GM12878 (cell line): ENCODE results near the gene PIK3R5. TPM values are rescaled to one million over a fixed set of nuclear protein-coding genes. Genes with fewer than 3 reads are reported as not detected.

Experiments
- ATAC-seq: fragments of 200-7000 bp; cut with Tn5 transposase; 3 replicates; pipeline ENCODE4 v1.9.1; 2020; ENCODE audit warnings: mild to moderate bottlenecking, moderate library complexity
- BruUV-seq: library from RNA; stranded (reverse); fragments of 400-500 nt; replicated peaks from 2 replicates; lab custom pipeline; 2021; lab: Mats Ljungman, UMichigan
- CTCF ChIA-PET: fragments of 300-600 bp; sonication (Branson Sonifier 250); formaldehyde crosslinking; extraction: SDS; loops from one replicate; lab custom pipeline; 2021; ENCODE audit warnings: inconsistent platforms; lab: Yijun Ruan, JAX
- POLR2A ChIA-PET: fragments of 350-600 bp; formaldehyde crosslinking; extraction: SDS; loops from one replicate; lab custom pipeline; 2021; ENCODE audit warnings: inconsistent platforms; lab: Charles Lee
- RAD21 ChIA-PET: fragments of 300-600 bp; sonication (Branson Sonifier 250); formaldehyde crosslinking; loops from one replicate; lab custom pipeline; 2023; ENCODE audit warnings: antibody characterized with exemption; ENCODE audit not compliant: unreplicated experiment; lab: Charles Lee
- SMC1A ChIA-PET: fragments of 300-600 bp; sonication (Branson Sonifier 250); formaldehyde crosslinking; loops from one replicate; lab custom pipeline; 2023; ENCODE audit not compliant: unreplicated experiment, uncharacterized antibody; lab: Charles Lee
- DNase-seq: peaks from one replicate; pipeline ENCODE4 v3.0.0-alpha.2; 2011; ENCODE audit warnings: low read depth, low spot score
- FAIRE-seq: peaks from 3 replicates; lab custom pipeline; 2011; peaks lifted over from hg19 to GRCh38; lab: Jason Lieb, UNC
- H2AFZ ChIP-seq: 2 replicates; pipeline ENCODE4 v1.6.0; 2011; ENCODE audit warnings: low read depth, low read length, control low read depth; ENCODE audit not compliant: control insufficient read depth
- H3K27ac ChIP-seq: 2 replicates; pipeline ENCODE4 v1.5.1; 2011; ENCODE audit warnings: control low read depth; ENCODE audit not compliant: control insufficient read depth, insufficient read depth
- H3K27me3 ChIP-seq, 2 experiments: replicated peaks in 1 of 2; 2 replicates each; pipeline versions ENCODE4 v1.6.0 to v1.6.1; 2011; ENCODE audit warnings: low read length in 1 of 2; ENCODE audit not compliant: control insufficient read depth in 2 of 2, insufficient read depth in 2 of 2
- H3K36me3 ChIP-seq, 2 experiments: 2 replicates each; pipeline ENCODE4 v1.5.1; 2011; ENCODE audit warnings: low read length in 1 of 2; ENCODE audit not compliant: control insufficient read depth in 2 of 2, insufficient read depth in 2 of 2
- H3K4me1 ChIP-seq: 2 replicates; pipeline ENCODE4 v1.6.1; 2011; ENCODE audit warnings: mild to moderate bottlenecking, low read length, moderate library complexity, mixed read lengths; ENCODE audit not compliant: control insufficient read depth, insufficient read depth
- H3K4me2 ChIP-seq: 2 replicates; pipeline ENCODE4 v1.6.0; 2011; ENCODE audit warnings: control low read depth; ENCODE audit not compliant: control insufficient read depth, insufficient read depth
- H3K4me3 ChIP-seq: fragments of 200-600 bp; sonication (generic); 2 replicates; pipeline ENCODE4 v1.5.1; 2016
- H3K79me2 ChIP-seq: 2 replicates; pipeline ENCODE4 v1.6.0; 2011; ENCODE audit warnings: low read length; ENCODE audit not compliant: control insufficient read depth, insufficient read depth
- H3K9ac ChIP-seq: 2 replicates; pipeline ENCODE4 v1.8.0; 2011; ENCODE audit warnings: low read length, control low read depth, mixed read lengths; ENCODE audit not compliant: control insufficient read depth, insufficient read depth
- H3K9me3 ChIP-seq: replicated peaks from 3 replicates; pipeline ENCODE4 v1.5.1; 2011; ENCODE audit warnings: mild to moderate bottlenecking, low read length; ENCODE audit not compliant: control insufficient read depth, insufficient read depth
- H4K20me1 ChIP-seq: 2 replicates; pipeline ENCODE4 v1.6.0; 2011; ENCODE audit not compliant: control insufficient read depth, insufficient read depth
- BCL11A ChIP-seq: IDR thresholded peaks from 2 replicates; pipeline ENCODE4 v1.6.1; 2011; ENCODE audit warnings: low read depth, low read length
- CBFB ChIP-seq: IDR thresholded peaks from 2 replicates; pipeline ENCODE4 v1.6.1; 2016; ENCODE audit warnings: antibody characterized with exemption, low read depth
- FOXK2 ChIP-seq: fragments of 450-650 bp; IDR thresholded peaks from 2 replicates; pipeline ENCODE4 v1.6.1; 2017; ENCODE audit warnings: mild to moderate bottlenecking, moderate library complexity
- GABPA ChIP-seq: IDR thresholded peaks from 2 replicates; pipeline ENCODE4 v1.6.1; 2014; ENCODE audit warnings: antibody characterized with exemption, low read depth, mild to moderate bottlenecking, inconsistent platforms
- HDGF ChIP-seq: fragments of 450-650 bp; IDR thresholded peaks from 2 replicates; pipeline ENCODE4 v1.6.1; 2016; ENCODE audit warnings: antibody characterized with exemption
- KDM1A ChIP-seq: fragments of 200-600 bp; sonication (generic); IDR thresholded peaks from 2 replicates; pipeline ENCODE4 v1.6.1; 2016; ENCODE audit warnings: borderline replicate concordance
- MEF2A ChIP-seq: IDR thresholded peaks from 2 replicates; pipeline ENCODE4 v1.6.1; 2011; ENCODE audit warnings: low read depth, mild to moderate bottlenecking, low read length, moderate library complexity; ENCODE audit not compliant: insufficient read depth
- POLR2AphosphoS5 ChIP-seq: IDR thresholded peaks from 2 replicates; pipeline ENCODE4 v1.6.1; 2011; ENCODE audit warnings: mild to moderate bottlenecking, low read length, inconsistent platforms
- RBBP5 ChIP-seq: fragments of 200-600 bp; sonication (generic); conservative IDR thresholded peaks from 2 replicates; pipeline ENCODE4 v1.6.1; 2016
- RCOR1 ChIP-seq: conservative IDR thresholded peaks from 2 replicates; pipeline ENCODE4 v1.6.1; 2012; ENCODE audit warnings: low read depth, low read length, improper control_type of control experiment
- ZBED1 ChIP-seq: IDR thresholded peaks from 2 replicates; pipeline ENCODE4 v1.6.1; 2016; ENCODE audit warnings: borderline replicate concordance
- ZSCAN29 ChIP-seq: fragments of 450-650 bp; IDR thresholded peaks from 2 replicates; pipeline ENCODE4 v1.6.1; 2017; ENCODE audit warnings: mild to moderate bottlenecking, moderate library complexity
- WGBS: methylation state at CpG from one replicate; pipeline ENCODE4 v1.1.6; 2016; ENCODE audit warnings: low lambda C conversion rate; ENCODE audit not compliant: insufficient replicate concordance, insufficient coverage; ENCODE audit errors: missing lambda C conversion rate; 5-methylcytosine and 5-hydroxymethylcytosine counted together
- in situ Hi-C: fragments of 300-500 bp; cut with MboI; formaldehyde crosslinking; loops from 9 replicates; pipeline ENCODE4 v1.14.3; 2018; ENCODE audit warnings: mixed read lengths
- intact Hi-C: fragments of 100-400 bp; cut with micrococcal nuclease; formaldehyde crosslinking; loops from one replicate; pipeline ENCODE4 v1.14.2; 2022; ENCODE audit not compliant: unreplicated experiment
- polyA plus RNA-seq, 11 experiments: library from polyadenylated mRNA; depleted of rRNA in 4 of 11; unstranded in 6 of 11; stranded (reverse) in 5 of 11; fragments of >200 nt; fragmentation: Nextera tagmentation in 4 of 11; fragmentation: Illumina TruSeq in 1 of 11; extraction: Ambion mirVana in 4 of 11; extraction: Trizol in 1 of 11; gene quantifications; 1 replicate in 1 of 11; 2 replicates in 10 of 11; pipeline versions ENCODE4 v1.2.1 to v1.2.3, GENCODE V29; 2011 to 2016; ENCODE audit warnings: inconsistent platforms in 2 of 11, missing spikeins in 2 of 11, low read depth in 1 of 11
- total RNA-seq, 4 experiments: library from RNA; depleted of rRNA in 3 of 4; stranded (reverse); fragments of >200 nt in 3 of 4; fragmentation: Illumina TruSeq in 1 of 4; extraction: Trizol in 1 of 4; gene quantifications; 2 replicates each; pipeline versions ENCODE4 v1.2.1 to v1.2.3, GENCODE V29; 2013 to 2021
- TF ChIP-seq, protein P1 (sequence below): fragments of 450-650 bp; IDR thresholded peaks from 2 replicates; pipeline ENCODE4 v1.6.1; 2017; ENCODE audit warnings: mild to moderate bottlenecking, moderate library complexity

The PIK3R5 gene
- total and polyA plus RNA-seq, 10 of the 15 experiments (the other 5 are each of a cell fraction or from before 2014, with no cell fraction given) = 9.5 to 50.8 (median 35.5) TPM

DNA sequence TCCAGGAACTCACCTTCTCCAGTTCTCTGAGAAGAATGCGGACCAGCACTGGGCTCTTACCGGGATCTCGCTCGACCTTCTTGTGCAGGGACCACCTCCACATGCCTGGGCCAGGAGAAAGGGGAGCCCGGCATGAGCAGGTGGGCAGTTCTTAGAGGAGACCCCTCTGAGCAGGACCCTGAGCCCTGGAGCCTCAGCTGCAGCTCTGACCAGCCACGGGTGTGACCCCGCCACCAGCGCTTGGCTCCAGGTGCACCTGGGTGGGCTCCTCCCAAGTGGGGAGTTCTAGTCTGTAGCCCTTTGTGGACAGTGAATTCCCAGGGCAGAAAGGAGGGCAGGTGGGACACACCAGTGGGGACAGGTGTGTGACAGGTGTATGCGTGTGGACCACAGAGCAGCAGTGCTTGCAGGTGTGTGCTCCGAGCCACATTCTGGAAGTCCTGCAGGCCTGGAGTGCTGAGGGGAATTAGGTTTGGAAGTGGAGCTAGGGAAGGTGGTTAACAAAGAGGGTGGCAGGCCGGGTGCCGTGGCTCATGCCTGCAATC is 126.9 kb downstream of the PIK3R5 start:
- intact Hi-C loops (no loop called here), in situ Hi-C loops (no loop called here)
- ChIA-PET POLR2A (no interaction called here), CTCF (no interaction called here), SMC1A (interaction anchor here (1.2 kb wide), 1 partner anchor 29 kb away, joined by 3 read pairs; the partner anchor contains the start of gene PIK3R6), RAD21 (no interaction called here)
- no peak for ATAC-seq
- DNase-seq = no peak
- no peak overlapping the region for H3K9ac ChIP-seq
- H3K79me2 ChIP-seq = peaks cover 5% of the 10 kb centered on the region
- no peak overlapping the region for H2AFZ ChIP-seq
- no peak overlapping the region for H3K4me3 ChIP-seq
- H3K4me2 ChIP-seq = no peak overlapping the region
- 98% methylated on average over 12 of the region's 12 CpGs for WGBS
- peaks cover 4% of the 10 kb centered on the region; the same call in 1 of the 2 replicates for H3K4me1 ChIP-seq
- no peak for TF ChIP-seq GABPA
- no peak for TF ChIP-seq FOXK2
- TF ChIP-seq RCOR1 = no peak
- TF ChIP-seq CBFB = no peak
- no peak for TF ChIP-seq KDM1A
- TF ChIP-seq POLR2AphosphoS5 = no peak
- no peak for TF ChIP-seq ZBED1
- no peak for TF ChIP-seq RBBP5
- TF ChIP-seq HDGF = no peak
- no peak for TF ChIP-seq BCL11A
- no peak for TF ChIP-seq MEF2A
- no peak for TF ChIP-seq ZSCAN29
- TF ChIP-seq, protein P1, sequence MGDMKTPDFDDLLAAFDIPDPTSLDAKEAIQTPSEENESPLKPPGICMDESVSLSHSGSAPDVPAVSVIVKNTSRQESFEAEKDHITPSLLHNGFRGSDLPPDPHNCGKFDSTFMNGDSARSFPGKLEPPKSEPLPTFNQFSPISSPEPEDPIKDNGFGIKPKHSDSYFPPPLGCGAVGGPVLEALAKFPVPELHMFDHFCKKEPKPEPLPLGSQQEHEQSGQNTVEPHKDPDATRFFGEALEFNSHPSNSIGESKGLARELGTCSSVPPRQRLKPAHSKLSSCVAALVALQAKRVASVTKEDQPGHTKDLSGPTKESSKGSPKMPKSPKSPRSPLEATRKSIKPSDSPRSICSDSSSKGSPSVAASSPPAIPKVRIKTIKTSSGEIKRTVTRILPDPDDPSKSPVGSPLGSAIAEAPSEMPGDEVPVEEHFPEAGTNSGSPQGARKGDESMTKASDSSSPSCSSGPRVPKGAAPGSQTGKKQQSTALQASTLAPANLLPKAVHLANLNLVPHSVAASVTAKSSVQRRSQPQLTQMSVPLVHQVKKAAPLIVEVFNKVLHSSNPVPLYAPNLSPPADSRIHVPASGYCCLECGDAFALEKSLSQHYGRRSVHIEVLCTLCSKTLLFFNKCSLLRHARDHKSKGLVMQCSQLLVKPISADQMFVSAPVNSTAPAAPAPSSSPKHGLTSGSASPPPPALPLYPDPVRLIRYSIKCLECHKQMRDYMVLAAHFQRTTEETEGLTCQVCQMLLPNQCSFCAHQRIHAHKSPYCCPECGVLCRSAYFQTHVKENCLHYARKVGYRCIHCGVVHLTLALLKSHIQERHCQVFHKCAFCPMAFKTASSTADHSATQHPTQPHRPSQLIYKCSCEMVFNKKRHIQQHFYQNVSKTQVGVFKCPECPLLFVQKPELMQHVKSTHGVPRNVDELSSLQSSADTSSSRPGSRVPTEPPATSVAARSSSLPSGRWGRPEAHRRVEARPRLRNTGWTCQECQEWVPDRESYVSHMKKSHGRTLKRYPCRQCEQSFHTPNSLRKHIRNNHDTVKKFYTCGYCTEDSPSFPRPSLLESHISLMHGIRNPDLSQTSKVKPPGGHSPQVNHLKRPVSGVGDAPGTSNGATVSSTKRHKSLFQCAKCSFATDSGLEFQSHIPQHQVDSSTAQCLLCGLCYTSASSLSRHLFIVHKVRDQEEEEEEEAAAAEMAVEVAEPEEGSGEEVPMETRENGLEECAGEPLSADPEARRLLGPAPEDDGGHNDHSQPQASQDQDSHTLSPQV = no peak
- no peaks in the 10 kb centered on the region for H3K27me3 ChIP-seq
- no peaks in the 10 kb centered on the region for H3K9me3 ChIP-seq
- no peak for FAIRE-seq
- H3K36me3 ChIP-seq = peaks cover 47 to 79% of the 10 kb centered on the region in 2 experiments
- no TSS peak for BruUV-seq
- no peak overlapping the region for H3K27ac ChIP-seq
- H4K20me1 ChIP-seq = no peaks in the 10 kb centered on the region; the same call in 1 of the 2 replicates
